C4-2B (cell line): ENCODE data around the gene COL6A2.

ENCODE experiments used
- ZFX ChIP-seq: fragments of 450-650 bp; IDR thresholded peaks from 2 replicates; pipeline ENCODE4 v1.6.1; 2017
- TF ChIP-seq, protein P1 (sequence below): fragments of 450-650 bp; conservative IDR thresholded peaks from 2 replicates; pipeline ENCODE4 v1.5.1; 2017; ENCODE audit warnings: mild to moderate bottlenecking

DNA sequence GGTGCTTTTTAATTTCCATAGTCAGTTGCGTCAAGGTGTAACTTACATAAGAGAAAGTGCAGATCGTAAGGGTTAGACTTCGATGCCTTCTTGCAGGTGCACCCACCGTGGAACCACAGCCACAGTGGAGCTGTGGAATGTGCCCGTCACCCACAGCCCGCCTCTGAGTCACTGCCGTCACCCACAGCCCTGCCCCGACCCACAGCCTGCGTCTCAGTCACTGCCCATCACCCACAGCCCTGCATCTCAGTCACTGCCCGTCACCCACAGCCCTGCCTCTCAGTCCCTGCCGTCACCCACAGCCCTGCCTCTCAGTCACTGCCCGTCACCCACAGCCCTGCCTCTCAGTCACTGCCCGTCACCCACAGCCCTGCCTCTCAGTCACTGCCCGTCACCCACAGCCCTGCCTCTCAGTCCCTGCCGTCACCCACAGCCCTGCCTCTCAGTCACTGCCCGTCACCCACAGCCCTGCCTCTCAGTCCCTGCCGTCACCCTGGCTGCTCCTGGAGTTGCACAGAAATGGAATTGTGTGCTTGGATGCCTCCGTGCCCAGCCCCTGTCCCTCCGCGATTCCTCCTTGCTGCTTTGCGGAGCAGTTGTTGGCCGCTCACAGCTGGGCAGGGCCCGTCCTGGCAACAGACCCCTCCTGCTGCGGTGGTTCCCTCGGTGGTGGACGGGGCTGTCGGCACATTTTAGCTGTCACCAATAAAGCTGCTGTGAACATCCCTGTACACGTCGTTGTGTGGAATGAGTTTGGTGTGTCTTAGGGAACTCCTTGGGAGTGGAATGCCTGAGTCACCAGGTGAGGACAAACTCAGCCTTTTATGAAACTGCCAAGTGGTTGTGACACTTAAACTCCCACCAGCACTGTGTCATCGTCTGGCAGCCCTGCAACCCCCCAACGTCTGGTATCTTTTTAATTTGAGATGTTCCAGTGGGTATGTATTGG, 44.9 kb upstream of the COL6A2 start:
- TF ChIP-seq, protein P1, sequence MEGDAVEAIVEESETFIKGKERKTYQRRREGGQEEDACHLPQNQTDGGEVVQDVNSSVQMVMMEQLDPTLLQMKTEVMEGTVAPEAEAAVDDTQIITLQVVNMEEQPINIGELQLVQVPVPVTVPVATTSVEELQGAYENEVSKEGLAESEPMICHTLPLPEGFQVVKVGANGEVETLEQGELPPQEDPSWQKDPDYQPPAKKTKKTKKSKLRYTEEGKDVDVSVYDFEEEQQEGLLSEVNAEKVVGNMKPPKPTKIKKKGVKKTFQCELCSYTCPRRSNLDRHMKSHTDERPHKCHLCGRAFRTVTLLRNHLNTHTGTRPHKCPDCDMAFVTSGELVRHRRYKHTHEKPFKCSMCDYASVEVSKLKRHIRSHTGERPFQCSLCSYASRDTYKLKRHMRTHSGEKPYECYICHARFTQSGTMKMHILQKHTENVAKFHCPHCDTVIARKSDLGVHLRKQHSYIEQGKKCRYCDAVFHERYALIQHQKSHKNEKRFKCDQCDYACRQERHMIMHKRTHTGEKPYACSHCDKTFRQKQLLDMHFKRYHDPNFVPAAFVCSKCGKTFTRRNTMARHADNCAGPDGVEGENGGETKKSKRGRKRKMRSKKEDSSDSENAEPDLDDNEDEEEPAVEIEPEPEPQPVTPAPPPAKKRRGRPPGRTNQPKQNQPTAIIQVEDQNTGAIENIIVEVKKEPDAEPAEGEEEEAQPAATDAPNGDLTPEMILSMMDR: no peak
- no peak for TF ChIP-seq ZFX
